GM19099 (cell line): Measurements from ENCODE around the gene SQSTM1.

Experiments
- POLR2A ChIP-seq: IDR thresholded peaks from 3 replicates; pipeline ENCODE4 v1.6.1; 2011; ENCODE audit warnings: low read depth; ENCODE audit not compliant: insufficient read length; ENCODE audit errors: extremely low read depth

Gene SQSTM1

GRCh38 chr5:179815491-179816249 is 5.0 kb upstream of the SQSTM1 start:
- no peak for TF ChIP-seq POLR2A

DNA sequence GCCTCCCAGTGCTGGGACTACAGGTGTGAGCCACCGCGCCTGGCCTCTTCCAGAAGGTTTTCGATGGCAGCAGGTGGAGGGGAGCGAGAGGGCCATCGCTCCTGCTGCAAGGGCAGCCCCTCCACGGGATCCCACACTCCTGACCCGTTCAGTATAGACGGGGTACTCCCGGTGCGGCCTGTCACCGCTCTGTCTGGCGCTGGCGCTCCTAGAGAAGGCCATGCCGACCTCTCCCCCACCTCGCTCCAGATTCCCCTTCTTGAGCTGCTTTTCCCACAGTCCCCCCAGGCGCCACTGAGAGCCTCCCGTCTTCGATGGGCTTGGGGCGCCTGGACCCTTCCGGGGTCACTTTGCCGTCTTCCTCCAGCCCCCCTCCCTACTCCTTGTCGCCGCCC is 4.3 kb upstream of the SQSTM1 start:
- no peak for TF ChIP-seq POLR2A

DNA sequence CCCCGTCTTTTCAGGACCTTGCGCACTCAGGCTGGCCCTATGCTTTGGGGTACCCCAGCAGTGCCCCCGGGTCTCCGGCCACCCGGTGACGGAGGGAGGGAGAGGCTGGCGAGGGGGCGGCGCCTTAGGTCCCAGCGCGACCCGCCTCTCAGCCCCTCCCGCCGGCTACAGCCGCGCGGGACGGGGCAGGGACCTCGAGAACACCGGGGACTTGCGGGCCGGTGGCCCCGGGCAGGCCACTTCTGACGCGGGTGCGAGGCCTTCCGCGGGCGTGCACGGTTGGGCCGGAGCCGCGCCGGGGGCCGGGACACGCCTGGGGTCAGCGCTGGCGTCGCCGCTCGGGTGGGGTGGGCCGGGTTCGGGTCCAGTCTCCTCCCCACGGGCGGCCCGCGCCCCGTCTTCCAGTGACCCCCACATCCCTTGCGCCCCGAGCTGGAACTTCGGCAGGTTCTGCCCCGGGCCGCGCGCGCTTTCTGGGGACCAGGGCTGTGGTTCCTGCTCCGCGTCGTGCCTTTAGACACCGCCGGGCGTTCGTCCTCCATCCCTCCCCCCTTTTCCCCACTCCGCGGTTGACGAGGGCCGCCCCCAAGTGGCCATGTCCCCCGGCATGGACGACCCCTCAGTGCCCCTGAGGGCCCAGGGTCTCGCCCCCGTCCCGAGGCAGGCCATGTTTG is 3.8 kb upstream of the SQSTM1 start:
- TF ChIP-seq POLR2A, result no peak

DNA sequence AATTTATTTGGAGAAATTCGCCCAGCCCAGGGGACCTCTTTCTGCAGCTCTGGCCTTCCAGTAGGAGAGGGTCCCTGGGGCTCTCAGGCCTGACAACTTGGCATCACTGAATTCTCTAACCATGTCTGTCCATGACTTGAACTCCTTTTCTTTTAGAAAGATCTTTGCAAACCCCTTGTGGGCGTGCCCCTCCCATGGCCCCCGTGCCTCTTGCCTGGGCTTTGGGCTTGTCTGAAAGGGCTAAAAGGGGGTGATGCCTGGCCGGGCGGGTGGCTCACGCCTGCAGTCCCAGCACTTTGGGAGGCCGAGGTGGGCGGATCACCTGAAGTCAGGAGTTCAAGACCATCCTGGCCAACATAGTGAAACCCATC is 3.2 kb upstream of the SQSTM1 start:
- TF ChIP-seq POLR2A, result no peak

DNA sequence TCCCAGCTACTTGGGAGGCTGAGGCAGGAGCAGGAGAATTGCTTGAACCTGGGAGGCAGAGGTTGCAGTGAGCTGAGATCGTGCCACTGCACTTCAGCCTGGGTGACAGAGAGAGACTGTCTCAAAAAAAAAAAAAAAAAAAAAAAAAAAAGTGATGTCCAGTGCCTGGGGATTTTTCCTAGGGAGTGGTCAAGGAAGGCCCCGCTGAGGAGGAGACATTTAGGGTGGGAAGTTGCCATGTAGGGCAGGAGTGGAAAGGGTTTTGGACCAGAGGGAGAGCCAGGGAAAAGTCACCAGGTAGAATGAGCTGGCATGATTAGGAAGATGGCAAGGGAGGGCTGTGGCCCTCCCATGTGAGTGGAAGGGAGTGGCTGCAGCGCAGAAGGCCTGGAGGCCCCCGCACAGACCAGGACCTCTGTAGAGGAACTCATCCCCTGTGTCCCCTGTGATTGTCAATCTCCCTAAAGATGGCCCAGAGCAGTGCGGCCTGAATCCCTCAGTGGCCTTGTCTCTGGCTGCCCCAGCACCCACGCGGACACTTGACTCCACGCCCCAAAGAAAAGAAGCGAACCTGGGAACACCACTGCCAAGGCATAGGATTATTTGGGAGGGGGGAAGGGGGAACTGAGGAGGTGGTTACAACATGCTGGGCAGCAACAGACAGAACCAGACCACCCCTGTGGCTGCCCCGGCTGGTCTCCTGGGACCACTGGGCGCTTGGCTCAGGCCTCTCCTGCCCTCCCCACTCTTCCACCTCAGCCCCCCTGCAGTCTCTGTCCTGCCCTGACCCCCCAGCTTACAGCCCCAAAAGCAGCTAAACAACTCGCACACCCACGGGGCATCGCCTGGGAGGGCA is 2.6 kb upstream of the SQSTM1 start:
- no peak for TF ChIP-seq POLR2A

DNA sequence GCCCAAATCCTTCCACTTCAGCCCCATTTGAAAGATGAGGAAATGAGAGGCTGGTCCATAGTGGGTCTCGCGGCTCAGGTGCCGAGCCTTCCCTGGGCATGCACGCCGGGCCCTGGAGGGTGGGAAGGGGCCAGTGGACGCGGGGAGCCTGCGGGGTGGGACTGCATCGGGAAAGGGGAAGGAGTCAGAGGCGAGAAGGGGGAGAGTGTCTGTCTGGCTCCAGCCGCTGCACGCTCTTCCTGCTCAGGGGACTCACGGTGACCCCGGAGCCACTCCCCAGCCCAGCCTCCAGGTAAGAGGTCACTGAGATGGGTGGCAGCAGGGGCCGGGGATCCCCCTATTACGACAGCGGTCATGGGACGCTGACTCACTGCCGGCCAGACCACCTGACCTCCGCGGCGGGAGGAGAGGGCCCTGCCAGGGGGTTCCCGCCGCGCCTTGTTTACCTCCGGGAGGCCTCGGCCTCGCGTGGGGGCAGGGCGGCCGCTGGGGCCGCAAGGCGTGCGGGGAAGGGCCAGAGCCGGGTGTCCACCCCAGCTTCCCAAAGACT is 1.9 kb upstream of the SQSTM1 start:
- peak; percentile 75 for TF ChIP-seq POLR2A

DNA sequence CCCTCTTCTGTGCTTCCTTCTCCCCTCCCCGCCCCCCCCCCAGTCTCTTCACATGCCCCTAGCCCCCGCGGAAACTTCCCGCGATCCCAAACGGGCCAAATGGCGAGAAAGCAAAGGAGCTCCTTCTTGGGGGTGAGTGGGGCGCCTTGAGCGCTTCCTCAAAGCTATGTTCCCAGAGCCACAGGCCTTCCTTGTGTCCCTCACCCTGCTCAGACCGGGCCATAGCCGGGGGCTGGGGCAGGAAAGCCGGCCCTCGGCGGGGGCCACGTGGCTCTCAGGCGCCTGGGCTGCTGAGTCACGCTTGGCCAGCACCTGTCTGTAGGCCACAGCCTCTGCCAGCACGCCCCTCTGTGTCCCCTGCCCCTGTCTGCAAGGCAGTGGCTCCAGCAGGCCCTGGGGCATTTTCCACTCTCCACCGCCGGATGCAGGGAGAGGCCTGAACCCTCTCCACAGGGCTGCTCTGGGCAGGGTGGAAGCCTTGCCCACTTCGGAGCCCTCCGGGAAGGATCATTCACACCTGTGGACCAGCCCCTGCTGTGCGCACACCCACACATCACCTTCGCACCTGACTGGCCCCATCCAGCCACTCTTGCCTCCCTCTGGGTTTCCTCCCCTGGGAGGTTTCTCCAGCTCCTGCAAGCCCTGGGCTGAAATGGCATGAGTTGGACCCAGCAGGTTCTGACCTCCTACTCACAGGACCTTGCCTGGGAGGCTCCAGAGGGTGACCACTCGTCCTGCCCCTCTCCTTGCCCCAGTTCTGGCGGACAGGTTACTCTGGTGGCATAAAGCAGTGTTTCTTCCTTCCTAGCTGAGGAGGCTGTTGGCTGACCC is 1.2 kb upstream of the SQSTM1 start:
- TF ChIP-seq POLR2A, result peak; percentile 30

GRCh38 chr5:179820127-179820482 is 600 bp upstream of the SQSTM1 start:
- no peak for TF ChIP-seq POLR2A

DNA sequence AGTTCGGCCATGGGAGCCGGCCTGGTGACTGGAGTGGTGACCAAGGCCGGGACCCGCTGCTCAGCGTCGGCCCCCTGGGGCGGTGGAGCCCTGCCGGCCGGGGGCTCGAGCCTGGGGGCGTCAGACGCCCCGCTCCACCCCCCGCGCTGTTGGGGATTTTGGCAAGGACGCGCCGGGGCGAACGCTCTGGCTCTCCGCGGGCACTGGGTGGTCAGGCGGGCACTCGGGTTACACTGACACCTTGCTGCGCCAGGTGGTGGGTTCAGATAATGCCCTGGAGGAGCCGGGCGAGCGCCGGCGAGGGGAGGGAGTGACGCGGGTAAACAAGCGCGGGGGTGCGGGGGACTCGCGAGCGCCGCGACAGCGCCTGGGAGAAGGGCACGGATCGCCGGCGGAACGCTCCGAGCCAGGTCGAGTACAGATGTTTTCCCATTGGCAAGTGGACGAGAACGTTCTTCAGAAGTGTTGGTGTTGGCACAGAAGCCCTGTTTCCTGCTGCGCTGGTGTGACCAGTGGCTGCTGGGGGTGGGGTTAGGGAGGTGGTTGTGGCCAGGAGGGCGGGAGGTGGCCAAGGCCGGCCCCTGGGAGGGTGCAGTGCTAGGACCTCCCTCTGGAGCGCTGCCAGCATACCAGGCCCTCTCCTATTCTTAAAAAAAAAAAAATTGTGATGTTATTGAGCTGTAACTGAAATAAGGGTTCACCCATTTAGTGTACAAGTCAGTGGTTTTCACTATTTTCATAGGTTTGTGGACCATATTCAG is 773 bp downstream of the SQSTM1 start:
- peak; percentile 60 for TF ChIP-seq POLR2A

DNA sequence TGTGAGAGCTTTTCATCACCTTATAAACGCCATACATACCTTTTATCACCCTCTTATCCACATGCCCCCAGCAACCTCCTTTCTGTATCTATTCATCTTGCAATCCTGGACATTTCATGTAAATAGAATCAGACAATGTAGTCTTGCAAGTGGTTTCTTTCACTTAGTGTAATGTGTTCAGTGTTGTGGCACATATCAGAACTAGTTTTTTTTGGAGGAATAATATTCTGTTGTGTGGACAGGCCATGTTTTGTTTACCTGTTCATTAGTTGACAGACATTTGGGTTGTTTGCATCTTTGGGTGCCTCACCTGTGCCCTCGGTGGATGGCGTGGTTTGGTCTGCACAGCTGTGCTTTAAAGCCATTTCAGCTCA is 1.3 kb downstream of the SQSTM1 start:
- peak; percentile 21 for TF ChIP-seq POLR2A

- TF ChIP-seq POLR2A, result no peak
These were observed 1.8 kb downstream of the SQSTM1 start for GRCh38 chr5:179822444-179822990.

- no peak for TF ChIP-seq POLR2A
These were observed 3.4 kb downstream of the SQSTM1 start for GRCh38 chr5:179823937-179824744.

GRCh38 chr5:179824745-179825112 is 4.0 kb downstream of the SQSTM1 start:
- TF ChIP-seq POLR2A, result no peak
